ENCODE measurements around the gene CCDC179. TPM values are rescaled to one million over a fixed set of nuclear protein-coding genes. Genes with fewer than 3 reads are reported as not detected.

The CCDC179 gene
- total RNA-seq, 1 donor from 2014 or later: not detected

DNA sequence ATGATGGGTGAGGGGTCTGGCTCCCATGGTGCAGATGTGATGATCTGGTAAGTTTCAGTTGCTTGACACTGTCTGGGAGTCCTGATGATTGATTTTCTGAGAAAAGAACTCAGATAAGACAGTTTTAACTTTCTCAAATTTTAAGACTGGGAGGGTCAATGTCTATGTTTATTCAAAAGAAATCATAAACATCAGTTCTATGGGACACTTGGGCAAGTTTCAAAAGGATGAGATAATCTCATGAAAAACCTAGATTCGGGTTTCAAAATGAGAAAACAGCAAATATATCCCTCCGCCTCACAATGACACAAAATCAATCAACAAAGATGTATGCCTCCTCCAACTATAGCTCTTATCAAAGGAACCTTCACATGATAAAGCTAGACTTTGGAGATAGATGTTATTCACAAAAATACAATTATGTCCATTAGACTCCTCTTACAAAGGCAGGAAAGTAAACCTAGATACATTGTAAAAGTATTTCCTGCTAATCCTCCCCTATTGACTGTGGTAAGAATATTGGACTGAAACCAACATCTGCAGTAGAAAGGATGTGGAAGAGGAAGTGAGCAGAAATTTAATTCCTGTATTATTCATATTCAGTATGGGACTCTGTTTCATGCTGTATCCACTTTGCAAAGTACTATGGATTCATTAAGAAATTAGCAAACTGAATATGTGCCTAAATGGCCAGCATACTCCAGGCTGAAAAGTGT lies 52.3 kb downstream of the CCDC179 start:
- DNase-seq: no peak

DNA sequence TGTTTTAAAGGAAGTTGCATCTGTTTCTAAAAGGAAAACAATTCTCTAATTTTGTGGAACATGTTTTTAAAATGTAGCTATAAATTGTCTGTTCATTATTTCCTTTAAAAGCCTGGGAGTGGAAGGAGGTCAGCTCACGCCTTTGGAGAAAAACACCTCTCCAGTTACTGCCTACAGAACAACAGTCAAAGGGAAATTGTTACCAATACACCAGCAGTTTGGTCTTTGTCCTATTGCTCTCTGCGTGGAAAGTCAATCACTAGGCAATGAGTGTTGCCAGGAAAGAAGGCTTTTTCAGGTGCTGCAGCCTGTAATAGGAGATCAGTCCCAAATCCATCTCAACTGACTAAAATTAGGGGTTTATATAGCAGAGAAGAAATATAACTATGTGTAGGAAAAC lies 52.9 kb downstream of the CCDC179 start:
- DNase-seq: no peak

GRCh38 chr11:22802861-22803260 lies 57.4 kb downstream of the CCDC179 start:
- DNase-seq: no peak

DNA sequence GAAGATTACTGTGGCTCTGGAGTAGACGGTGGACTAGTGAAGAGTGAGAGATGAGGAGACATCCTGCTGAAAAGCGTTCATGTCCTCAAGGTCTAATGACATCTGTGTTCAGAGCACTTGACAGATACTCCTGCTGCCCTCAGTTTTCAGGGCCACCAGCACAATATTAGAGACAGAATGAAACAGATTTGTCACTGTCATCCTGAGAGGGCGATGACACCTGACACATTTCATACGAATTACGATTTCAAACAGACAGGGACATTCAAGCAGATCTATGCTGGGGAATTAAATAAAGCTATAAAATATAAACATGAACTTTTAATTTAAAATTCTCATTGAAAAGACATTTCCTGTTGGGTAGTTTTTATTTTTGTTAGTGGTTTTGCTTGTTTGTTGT lies 59.8 kb downstream of the CCDC179 start:
- no peak for DNase-seq

- no peak for DNase-seq
Measured at GRCh38 chr11:22798901-22799300, 61.4 kb downstream of the CCDC179 start.

GRCh38 chr11:22797047-22797446 lies 63.2 kb downstream of the CCDC179 start:
- DNase-seq: no peak

Other genes with a start within 250 kb of the CCDC179 start
- gene FANCF, start 234.7 kb downstream of the CCDC179 start, total RNA-seq: 40.9 TPM
- 13.4 TPM for gene GAS2, start 193.9 kb downstream of the CCDC179 start, total RNA-seq
- gene SVIP, start 30.7 kb downstream of the CCDC179 start, total RNA-seq: 5.0 TPM

Data from occipital lobe (tissue), 2 donors.